SJCRH30 (cell line): ENCODE data around the gene POU3F2. TPM values are rescaled to one million over a fixed set of nuclear protein-coding genes. Genes with fewer than 3 reads are reported as not detected.
A peak's percentile ranks its signal among the peaks of the same experiment; 100 is the strongest.

Source experiments
- DNase-seq, 2 experiments: peaks; one replicate each; pipeline ENCODE4 v3.0.0-alpha.2; 2015 to 2020
- H3K27ac ChIP-seq: fragments of 250-450 bp; sonication (Bioruptor Pico); 2 replicates; pipeline ENCODE4 v1.5.1; 2020; ENCODE audit warnings: mild to moderate bottlenecking, moderate library complexity
- H3K27me3 ChIP-seq: fragments of 250-450 bp; sonication (Bioruptor Pico); 2 replicates; pipeline ENCODE4 v1.5.1; 2020; ENCODE audit warnings: mild to moderate bottlenecking, moderate library complexity
- H3K36me3 ChIP-seq: fragments of 250-450 bp; sonication (Bioruptor Pico); 2 replicates; pipeline ENCODE4 v1.5.1; 2020; ENCODE audit warnings: mild to moderate bottlenecking, moderate library complexity
- H3K4me1 ChIP-seq: fragments of 250-450 bp; sonication (Bioruptor Pico); 2 replicates; pipeline ENCODE4 v1.5.1; 2020; ENCODE audit warnings: mild to moderate bottlenecking, moderate library complexity
- H3K4me3 ChIP-seq: fragments of 250-450 bp; sonication (Bioruptor Pico); 2 replicates; pipeline ENCODE4 v1.5.1; 2020; ENCODE audit warnings: mild to moderate bottlenecking, moderate library complexity
- H3K9me3 ChIP-seq: fragments of 250-450 bp; sonication (Bioruptor Pico); replicated peaks from 2 replicates; pipeline ENCODE4 v1.5.1; 2020; ENCODE audit warnings: mild to moderate bottlenecking, moderate library complexity
- total RNA-seq: library from RNA; depleted of rRNA; stranded (reverse); fragments of >200 nt; shearing (Covaris generic); gene quantifications from 2 replicates; pipeline ENCODE4 v1.2.3, GENCODE V29; 2014

The POU3F2 gene
- total RNA-seq, 1 experiment from 2014 or later, result 0.26 TPM

DNA sequence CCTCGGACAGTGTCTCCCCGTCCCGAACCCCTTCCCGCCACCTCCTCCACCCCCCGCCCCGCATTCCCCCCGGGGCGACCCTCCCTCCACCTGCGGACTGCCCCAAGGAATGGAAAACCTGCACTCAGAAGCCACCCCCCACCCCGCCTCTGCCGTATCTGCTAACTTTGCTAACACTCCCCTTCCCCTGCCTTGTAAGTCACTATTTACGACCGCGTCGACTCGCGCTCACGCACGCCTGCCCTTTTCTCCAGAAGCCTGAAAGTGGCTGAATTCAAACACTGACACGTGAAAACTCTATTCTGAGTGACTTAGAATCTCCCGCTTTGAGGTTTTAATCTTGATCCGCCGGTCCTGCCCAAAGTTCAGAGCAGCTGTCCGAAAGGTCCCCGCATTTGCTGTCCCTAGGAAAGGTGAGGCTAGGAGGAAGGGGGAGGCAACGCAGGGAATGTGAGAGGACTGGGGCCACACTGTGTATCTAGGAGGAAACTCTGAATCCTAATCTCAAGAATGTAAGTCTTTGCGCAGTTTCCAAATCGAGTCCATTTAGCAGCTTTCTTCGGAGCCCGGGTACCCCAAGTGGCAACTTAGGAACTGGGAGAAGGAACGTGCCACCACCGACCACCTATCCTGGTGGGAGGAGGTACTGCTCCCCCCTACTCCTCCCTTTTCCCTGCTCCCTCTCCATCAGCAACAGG lies 9.3 kb upstream of the POU3F2 start:
- Histone ChIP-seq H3K36me3 (no peaks in the 10 kb centered on the region), H3K4me3 (no peak overlapping the region), H3K27me3 (peaks cover 4% of the 10 kb centered on the region; the same call in 1 of the 2 replicates), H3K9me3 (no peaks in the 10 kb centered on the region), H3K27ac (no peak overlapping the region), H3K4me1 (no peaks in the 10 kb centered on the region)
- DNase-seq, result no peak

DNA sequence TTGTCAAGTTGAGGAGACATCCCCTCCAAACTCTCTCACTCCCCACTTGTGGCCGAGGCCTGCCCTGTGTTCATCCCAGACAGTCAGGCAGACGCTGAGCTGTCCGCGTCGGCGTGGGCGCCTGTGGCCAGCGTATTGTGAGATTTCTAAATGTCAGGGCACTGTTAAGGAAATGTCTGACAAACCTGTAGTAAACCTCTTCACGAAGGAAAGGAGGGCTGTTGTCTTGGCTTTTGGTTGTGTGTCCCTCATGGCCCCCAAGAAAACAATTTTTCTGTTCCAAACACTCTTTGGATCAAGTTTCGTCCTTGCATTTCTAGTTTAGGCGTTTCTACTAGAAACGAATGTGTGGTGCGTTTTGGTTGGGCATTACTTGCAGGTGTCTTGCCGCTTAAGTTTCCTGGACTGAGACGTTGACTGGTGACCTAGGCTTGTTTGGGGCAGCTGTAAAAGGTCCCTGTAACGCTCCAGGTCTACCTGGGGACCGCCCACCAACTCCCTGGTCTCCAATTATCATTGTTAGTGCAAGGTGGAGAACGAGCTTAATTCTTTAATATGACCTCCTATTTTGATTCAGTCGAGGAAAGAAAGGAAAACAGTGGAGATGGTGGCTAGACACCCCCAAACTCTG lies 8.7 kb upstream of the POU3F2 start:
- H3K27me3 ChIP-seq, result peaks cover 4% of the 10 kb centered on the region; the same call in 1 of the 2 replicates
- no peaks in the 10 kb centered on the region for H3K36me3 ChIP-seq
- no peaks in the 10 kb centered on the region for H3K4me1 ChIP-seq
- no peaks in the 10 kb centered on the region for H3K9me3 ChIP-seq
- no peak overlapping the region for H3K27ac ChIP-seq
- H3K4me3 ChIP-seq, result no peak overlapping the region
- no peak for DNase-seq

DNA sequence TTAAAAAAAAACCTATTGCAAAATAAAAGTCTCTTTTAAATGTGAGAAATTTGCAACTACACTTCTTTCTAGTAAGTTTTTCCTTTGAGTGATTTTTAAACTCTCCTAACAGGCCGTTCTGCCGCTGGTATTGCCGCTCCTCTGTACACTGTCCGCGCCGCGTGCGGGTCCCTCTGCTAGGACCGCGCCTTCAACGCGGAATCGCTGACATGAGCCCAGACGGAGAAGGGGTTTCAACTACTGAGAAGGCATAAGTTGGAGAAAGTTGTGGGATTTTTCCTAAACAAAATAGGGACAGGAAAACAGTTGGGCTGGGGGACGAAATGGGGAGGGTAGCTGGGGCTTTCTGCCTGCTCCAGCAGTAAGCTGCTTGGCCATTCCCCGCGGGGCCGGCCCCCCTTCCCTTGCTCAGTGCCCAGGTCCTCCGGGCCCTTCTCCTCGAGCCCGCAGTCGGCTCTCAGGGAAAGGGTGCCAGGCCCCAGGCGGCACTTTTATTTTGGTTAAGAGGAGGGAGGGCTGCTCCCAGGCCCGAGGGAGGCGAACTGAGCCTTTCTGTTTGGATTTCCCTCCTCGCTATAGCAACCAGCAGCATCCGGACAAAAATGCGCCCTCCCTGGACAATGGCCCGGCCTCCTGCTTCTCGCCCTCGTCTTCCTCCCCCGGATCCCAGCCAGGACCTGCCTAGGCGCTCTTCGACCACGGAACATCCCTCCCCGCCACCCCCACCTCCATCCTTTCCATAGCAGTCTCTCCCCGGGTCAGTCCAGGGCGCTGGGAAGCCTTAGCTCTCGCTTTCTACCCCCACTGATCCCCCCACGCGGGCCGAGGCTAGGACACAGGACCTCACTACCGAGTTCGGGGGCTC lies 6.8 kb upstream of the POU3F2 start:
- Histone ChIP-seq H3K4me1 (no peaks in the 10 kb centered on the region), H3K36me3 (no peaks in the 10 kb centered on the region), H3K4me3 (no peak overlapping the region), H3K27ac (no peak overlapping the region), H3K9me3 (no peaks in the 10 kb centered on the region), H3K27me3 (peaks cover 4% of the 10 kb centered on the region; the same call in 1 of the 2 replicates)
- no peak for DNase-seq

DNA sequence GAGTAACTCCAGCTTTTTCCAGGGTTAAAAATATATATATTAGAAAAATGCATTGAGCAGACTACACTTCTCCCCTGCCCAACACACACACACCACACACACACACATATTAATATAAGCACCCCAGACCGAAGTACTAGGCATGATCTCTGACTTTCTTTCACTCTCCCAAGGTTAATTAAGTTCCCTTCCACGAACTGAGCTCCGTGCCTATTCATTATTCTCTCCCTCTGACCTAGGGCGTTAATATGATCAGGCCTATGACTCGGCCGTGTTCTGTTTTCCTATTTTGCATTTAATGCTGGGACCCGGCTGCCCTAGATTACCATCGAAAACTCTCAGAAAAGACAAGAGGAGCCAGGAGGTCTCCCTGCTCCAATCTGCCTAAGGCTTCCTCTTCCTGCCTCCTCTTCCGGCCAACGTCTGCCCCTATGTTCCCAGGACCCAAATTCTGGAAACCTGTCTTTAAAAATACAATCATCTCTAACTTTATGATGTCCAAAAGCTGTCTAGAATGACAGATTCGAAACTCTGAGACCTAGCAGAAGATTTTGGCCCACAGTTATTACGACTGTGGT lies 6.1 kb upstream of the POU3F2 start:
- Histone ChIP-seq H3K4me1 (peaks cover 4% of the 10 kb centered on the region; the same call in 1 of the 2 replicates), H3K4me3 (no peak overlapping the region), H3K36me3 (no peaks in the 10 kb centered on the region), H3K9me3 (no peaks in the 10 kb centered on the region), H3K27ac (no peak overlapping the region), H3K27me3 (peaks cover 4% of the 10 kb centered on the region; the same call in 1 of the 2 replicates)
- DNase-seq, result no peak

DNA sequence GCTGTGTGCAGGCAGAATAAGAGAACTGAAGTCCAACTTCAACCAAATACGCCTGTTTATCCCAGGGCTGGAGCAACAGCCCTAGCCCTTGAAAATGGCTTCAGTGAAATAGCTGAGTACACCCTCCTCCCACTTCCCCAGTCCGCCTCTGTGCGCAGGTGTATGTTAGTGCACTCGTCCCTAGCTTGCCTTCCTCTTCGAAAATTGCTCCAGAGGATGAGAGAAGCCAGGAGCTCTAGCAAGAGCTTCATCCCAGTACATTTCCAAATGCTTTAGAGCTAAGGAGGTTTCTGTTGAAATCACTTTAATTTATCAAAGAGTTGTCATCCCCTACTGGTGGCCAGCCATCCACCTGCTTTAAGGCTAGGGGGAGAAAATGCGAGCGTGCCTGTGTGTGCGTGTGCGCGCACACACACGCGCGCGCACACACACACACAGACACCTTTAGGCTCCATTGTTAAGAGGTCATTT lies 5.4 kb upstream of the POU3F2 start:
- peaks cover 4% of the 10 kb centered on the region; the same call in 1 of the 2 replicates for H3K27me3 ChIP-seq
- H3K27ac ChIP-seq, result no peak overlapping the region
- H3K9me3 ChIP-seq, result no peaks in the 10 kb centered on the region
- no peaks in the 10 kb centered on the region for H3K36me3 ChIP-seq
- no peak overlapping the region for H3K4me3 ChIP-seq
- H3K4me1 ChIP-seq, result peaks cover 4% of the 10 kb centered on the region; the same call in 1 of the 2 replicates
- DNase-seq, result no peak

DNA sequence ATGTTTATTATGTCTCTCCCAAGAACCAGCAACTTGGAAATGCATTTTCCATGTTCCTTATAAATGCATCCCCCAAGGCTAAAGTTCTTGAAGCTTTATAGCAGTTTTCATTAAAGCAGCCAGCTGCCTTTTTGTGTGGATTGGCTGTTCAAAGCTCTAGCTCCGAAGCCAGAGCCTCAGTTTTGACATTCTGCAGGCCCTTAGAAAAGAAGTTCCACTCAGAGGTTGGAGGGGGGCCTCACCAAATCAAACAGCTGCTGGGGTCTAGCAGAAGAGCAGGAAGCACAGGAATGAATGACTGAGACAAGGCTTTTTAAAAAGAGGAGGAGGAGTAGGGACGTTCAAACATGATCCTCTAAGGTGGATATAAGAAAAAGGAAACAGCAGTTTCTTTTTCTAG lies 4.2 kb upstream of the POU3F2 start:
- Histone ChIP-seq H3K27me3 (peaks cover 4% of the 10 kb centered on the region), H3K4me3 (no peak overlapping the region), H3K27ac (no peak overlapping the region), H3K9me3 (no peaks in the 10 kb centered on the region), H3K4me1 (peaks cover 4% of the 10 kb centered on the region; the same call in 1 of the 2 replicates), H3K36me3 (no peaks in the 10 kb centered on the region)
- DNase-seq, result no peak

DNA sequence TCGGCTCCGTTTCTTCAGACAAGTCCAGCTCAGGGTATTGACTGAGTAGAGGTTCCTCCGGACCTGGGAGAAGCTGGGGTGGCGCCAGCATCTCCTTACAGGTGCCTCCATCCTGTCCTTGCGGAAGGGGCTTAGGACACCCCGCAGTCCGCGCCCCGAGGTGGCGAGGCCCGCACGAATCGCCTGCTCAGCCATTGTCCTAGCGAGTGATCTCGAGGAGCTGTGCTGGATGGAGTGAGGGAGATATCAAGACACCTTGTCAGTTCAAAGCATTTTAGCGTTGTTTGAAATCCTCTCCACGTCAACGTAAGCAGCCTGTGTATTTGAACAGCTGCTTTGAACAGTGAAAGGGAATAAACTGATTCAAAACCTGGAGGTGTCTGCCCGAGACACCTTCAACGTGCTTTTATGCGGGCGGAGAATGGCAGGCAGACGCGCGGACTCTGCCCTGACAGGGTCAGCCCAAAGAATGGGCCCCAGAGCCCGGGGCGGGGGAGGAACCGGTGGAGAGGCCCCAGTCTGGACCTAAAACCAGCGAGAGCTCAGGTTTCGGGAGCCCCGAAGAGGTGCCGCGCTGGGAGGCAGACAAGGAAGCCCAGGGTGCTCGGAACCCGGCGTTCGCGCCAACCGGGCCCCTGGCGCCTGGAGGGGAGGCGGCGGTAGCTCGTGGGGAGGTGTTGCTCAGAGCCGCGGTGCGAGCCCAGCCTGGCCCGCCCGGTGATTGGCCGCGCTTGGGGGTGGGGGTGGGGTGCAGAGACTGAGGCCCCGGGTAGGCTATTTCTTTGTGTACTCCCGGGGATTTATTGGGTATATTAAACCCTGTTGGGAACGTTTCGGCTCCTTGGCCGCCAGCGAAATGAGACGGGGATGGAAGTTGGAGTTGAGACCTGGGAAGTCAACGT lies 3.1 kb upstream of the POU3F2 start:
- peaks cover 14% of the 10 kb centered on the region for H3K27me3 ChIP-seq
- H3K9me3 ChIP-seq, result no peaks in the 10 kb centered on the region
- DNase-seq, result no peak
- no peaks in the 10 kb centered on the region for H3K36me3 ChIP-seq
- H3K27ac ChIP-seq, result no peak overlapping the region
- H3K4me3 ChIP-seq, result no peak overlapping the region
- peaks cover 8% of the 10 kb centered on the region; the same call in 1 of the 2 replicates for H3K4me1 ChIP-seq

DNA sequence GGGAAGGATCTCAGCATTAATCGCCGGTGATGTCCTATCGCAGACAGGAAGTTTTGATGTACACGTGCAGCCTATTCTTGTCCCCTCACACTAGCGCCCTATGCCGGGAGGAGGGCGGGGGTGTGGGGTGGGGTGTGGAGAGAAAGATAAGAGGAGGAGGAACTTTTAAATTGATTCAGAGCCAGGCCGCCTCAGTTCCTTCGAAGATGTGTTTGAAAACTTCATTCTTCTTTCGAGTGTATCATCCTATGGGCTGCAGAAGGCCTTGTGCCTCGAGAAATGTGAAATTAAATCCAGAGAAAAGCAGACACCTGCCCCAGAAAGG lies 2.5 kb upstream of the POU3F2 start:
- Histone ChIP-seq H3K27ac (no peak overlapping the region), H3K4me3 (no peak overlapping the region), H3K4me1 (peaks cover 8% of the 10 kb centered on the region; the same call in 1 of the 2 replicates), H3K27me3 (peaks cover 17% of the 10 kb centered on the region), H3K36me3 (no peaks in the 10 kb centered on the region), H3K9me3 (no peaks in the 10 kb centered on the region)
- DNase-seq, result no peak

DNA sequence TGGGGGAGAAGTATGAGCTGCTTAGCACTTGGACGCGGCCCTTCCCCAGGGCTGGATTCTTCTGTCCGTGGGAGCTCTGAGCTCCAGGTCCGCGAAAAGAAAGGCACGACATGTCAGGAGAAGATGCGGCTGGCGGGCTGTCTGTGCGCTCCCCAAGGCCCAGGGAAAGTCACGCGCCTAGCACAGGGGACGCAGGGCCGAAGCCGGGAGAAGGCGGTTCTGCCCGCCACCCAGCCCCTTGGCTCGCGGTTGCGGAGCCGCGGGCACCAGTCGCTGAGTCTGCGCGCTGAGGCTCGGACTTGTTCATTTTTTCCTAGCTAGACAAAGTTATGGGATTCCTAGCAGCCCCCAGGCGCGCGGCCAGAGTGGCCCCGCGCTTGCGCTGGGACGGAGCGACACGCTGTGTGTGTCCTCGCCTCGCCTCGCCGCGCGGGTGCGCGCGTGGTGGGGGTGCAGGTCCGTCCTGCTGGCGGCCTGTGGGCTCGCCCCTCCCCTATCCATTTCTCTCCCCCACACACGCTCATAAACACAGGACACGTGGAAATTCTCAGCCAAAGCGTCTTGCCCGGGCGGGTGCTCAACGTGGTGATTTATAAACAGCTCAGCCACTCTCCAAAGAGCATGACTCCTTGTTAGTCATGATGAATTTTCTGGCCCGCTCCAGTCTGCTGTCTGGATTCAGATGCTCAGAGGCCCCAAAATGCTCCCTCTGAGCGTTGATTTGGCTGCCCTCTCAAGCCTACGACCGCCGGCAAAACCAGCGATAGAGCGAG lies 1.9 kb upstream of the POU3F2 start:
- no peaks in the 10 kb centered on the region for H3K9me3 ChIP-seq
- H3K27me3 ChIP-seq, result peaks cover 19% of the 10 kb centered on the region
- H3K36me3 ChIP-seq, result no peaks in the 10 kb centered on the region
- no peak overlapping the region for H3K27ac ChIP-seq
- peaks cover 8% of the 10 kb centered on the region; the same call in 1 of the 2 replicates for H3K4me1 ChIP-seq
- H3K4me3 ChIP-seq, result no peak overlapping the region
- no peak for DNase-seq

DNA sequence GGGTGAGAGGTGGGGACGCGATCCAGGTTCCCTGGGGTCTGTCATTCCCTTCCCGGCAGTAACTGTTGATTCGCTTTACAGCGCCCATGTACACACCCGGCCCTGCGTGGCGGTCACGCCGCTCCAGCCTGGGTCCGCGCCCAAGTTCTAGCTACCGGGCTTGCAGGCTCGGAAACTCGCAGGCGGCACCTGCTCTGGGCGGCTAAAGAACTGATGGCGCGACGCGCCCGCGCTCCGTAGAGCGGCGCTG lies 1.4 kb upstream of the POU3F2 start:
- no peak overlapping the region for H3K27ac ChIP-seq
- H3K9me3 ChIP-seq, result no peaks in the 10 kb centered on the region
- DNase-seq, result no peak
- H3K36me3 ChIP-seq, result no peaks in the 10 kb centered on the region
- H3K27me3 ChIP-seq, result peaks cover 19% of the 10 kb centered on the region
- peak overlapping the region; percentile 61 for H3K4me3 ChIP-seq
- peaks cover 8% of the 10 kb centered on the region; the same call in 1 of the 2 replicates for H3K4me1 ChIP-seq

DNA sequence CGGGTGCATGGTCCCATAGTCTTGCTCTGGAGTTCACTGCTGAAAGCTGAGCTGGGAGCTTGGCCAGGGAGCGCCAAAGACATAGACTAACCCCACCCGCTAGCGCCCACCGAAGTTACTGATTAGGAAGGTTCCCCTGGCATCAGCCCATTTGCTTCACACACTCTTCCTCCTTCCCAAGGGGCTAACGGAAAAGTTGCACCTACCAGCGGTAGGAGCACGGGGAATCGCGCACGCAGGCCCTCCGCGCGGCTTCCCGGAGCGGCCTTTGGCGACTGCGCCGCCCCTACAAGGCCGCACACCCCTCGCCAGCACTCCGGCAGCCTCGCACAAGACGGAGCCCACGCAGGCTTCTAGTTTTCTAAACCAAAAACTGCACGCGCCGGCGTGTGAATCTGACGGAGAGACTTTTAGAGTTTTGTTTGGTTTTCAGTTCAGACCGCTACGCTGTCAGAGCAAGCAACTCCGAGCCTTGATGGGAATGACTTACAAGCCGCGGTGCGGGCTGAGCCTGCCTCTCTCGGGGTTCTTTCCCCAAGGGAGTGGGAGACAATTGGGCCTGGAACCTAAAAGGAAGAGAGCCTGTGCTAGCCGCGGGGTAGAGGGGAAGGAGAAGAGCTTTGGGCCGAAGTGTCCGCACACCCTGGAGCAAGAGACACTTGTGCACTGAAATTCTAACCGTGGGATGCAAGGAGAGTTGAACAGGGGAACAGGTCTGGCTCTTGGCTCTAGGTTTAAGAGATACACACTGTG lies 891 bp upstream of the POU3F2 start:
- H3K4me3 ChIP-seq, result peak overlapping the region; percentile 61
- no peaks in the 10 kb centered on the region for H3K36me3 ChIP-seq
- no peaks in the 10 kb centered on the region for H3K9me3 ChIP-seq
- no peak overlapping the region for H3K27ac ChIP-seq
- H3K27me3 ChIP-seq, result peaks cover 19% of the 10 kb centered on the region
- peaks cover 8% of the 10 kb centered on the region; the same call in 1 of the 2 replicates for H3K4me1 ChIP-seq
- peak; percentile 24 to 56 for DNase-seq

DNA sequence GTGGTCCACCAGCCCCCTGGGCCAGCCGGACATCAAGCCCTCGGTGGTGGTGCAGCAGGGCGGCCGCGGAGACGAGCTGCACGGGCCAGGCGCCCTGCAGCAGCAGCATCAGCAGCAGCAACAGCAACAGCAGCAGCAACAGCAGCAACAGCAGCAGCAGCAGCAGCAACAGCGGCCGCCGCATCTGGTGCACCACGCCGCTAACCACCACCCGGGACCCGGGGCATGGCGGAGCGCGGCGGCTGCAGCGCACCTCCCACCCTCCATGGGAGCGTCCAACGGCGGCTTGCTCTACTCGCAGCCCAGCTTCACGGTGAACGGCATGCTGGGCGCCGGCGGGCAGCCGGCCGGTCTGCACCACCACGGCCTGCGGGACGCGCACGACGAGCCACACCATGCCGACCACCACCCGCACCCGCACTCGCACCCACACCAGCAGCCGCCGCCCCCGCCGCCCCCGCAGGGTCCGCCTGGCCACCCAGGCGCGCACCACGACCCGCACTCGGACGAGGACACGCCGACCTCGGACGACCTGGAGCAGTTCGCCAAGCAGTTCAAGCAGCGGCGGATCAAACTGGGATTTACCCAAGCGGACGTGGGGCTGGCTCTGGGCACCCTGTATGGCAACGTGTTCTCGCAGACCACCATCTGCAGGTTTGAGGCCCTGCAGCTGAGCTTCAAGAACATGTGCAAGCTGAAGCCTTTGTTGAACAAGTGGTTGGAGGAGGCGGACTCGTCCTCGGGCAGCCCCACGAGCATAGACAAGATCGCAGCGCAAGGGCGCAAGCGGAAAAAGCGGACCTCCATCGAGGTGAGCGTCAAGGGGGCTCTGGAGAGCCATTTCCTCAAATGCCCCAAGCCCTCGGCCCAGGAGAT lies 1.0 kb downstream of the POU3F2 start:
- Histone ChIP-seq H3K27me3 (peaks cover 14% of the 10 kb centered on the region), H3K4me3 (peak overlapping the region; percentile 61), H3K4me1 (peaks cover 8% of the 10 kb centered on the region; the same call in 1 of the 2 replicates), H3K27ac (no peak overlapping the region), H3K36me3 (no peaks in the 10 kb centered on the region), H3K9me3 (no peaks in the 10 kb centered on the region)
- DNase-seq, result peak; percentile 20 to 38
